GM19452 (cell line): ENCODE measurements around the gene EMC6.
A peak's percentile ranks its signal among the peaks of the same experiment; 100 is the strongest.
"Not testable (repeated sequence)": the region's sequence is repeated elsewhere in the genome, so short reads cannot be mapped to it uniquely, and the experiment has no call there.

Experiments used
- ATAC-seq: cut with Tn5 transposase; IDR thresholded peaks from one replicate; pipeline ENCODE4 v1.9.1; 2021; ENCODE audit not compliant: unreplicated experiment

Gene EMC6

DNA sequence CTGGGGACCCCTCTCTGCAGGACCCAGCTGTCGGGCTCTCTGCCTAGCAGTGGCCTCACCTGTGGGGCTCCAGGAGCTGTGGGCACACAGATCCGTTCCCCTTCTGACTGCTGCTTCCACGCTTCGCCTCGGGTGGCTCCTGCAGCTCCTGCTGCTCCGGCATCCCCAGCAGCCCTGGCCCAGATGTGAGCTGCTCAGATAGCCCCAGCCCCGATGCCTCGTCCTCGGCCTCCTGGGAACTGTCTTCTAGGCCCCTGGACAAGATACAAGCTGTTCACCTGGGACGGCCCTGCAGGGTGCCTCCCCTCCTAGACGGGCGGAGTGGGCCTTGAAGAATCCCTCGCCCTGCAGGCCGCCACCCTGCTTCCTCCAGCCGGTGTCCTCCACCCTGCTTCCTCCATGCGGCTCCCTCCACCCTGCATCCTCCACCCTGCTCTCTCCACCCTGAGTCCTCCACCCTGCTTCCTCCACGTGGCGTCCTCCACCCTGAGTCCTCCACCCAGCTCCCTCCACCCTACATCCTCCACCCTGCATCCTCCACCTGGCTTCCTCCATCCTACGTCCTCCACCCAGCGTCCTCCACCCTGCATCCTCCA is 11.0 kb downstream of the EMC6 start:
- ATAC-seq, result no peak

GRCh38 chr17:3681057-3681456 is 12.4 kb downstream of the EMC6 start:
- no peak for ATAC-seq

DNA sequence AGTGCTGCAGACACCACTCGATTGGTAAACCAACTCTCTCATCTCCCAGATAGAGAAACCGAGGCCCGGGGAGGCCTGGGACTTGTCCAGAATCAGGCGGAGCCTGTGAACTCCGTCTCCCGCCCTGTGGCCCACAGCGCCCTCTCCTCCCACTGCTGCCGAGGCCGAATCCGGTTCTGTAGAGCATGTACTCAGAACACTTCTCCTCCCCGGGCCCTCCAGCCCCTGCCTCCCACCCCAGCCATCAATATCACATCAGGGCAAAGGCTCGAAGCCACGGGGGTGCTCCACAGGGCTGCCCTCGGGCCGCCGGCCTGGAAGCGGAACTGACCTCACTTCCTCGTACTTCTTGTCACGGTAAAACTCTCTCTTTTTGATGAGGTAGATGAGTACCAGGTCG is 13.0 kb downstream of the EMC6 start:
- ATAC-seq, result no peak

DNA sequence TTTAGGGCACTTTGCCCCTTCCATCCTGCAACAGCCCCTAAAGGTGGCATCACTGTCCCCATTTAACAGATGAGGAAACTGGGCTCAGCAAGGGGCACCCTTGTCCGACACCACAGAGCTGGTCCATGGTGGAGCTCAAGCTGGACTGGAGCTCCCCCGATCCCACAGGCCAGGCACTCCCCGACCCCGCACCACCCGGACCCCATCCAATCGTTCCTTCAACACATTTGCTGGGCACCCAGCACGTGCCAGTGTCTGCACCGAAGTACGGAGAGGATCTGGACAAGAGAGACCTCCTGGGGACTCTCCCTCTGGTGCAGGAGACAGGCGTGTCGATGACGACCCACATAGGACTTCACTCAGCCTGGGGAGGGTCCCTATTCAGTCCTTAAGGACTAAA is 13.4 kb downstream of the EMC6 start:
- ATAC-seq, result no peak

DNA sequence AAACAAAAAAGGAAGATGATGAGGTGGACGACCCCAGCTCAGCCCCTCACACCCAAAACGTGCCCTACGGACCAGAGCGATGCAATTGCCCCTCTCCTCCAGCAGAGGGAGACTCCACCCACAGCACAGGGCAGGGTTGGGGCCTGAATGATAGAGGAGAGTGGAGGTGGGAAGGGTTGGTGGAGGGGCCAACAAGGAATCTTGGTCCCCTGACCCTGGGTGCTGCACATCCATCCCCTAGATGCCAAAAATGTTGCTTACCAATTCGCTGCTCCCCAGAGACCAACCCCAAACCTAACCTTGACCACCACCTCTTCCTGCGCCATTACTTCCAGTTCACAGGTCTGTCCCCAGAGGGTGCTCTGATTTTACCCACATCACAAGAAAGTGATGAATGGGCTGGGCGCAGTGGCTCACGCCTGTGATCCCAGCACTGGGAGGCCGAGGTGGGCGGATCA is 14.5 kb downstream of the EMC6 start:
- no peak for ATAC-seq

DNA sequence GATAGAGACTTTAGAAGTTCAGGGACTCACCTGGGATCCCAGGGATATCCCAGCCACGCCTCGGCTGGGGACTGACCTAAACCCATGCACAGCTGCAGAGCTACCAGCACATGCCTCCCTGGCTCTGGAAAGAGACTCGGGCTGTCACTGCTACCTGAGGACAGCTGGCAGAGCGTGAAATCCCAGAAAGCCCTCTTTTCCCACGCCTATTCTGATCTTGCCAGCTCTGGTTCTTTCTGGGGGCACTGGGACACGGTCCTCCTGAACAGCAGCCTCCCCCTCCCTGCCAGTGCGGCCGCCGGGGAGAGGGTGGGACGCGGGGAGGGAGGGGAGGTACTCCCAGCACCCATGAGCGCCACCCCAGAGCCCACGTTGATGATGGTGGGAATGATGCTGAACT is 16.6 kb downstream of the EMC6 start:
- no peak for ATAC-seq

- ATAC-seq, result no peak
Observed at GRCh38 chr17:3688027-3688553, 19.5 kb downstream of the EMC6 start.

DNA sequence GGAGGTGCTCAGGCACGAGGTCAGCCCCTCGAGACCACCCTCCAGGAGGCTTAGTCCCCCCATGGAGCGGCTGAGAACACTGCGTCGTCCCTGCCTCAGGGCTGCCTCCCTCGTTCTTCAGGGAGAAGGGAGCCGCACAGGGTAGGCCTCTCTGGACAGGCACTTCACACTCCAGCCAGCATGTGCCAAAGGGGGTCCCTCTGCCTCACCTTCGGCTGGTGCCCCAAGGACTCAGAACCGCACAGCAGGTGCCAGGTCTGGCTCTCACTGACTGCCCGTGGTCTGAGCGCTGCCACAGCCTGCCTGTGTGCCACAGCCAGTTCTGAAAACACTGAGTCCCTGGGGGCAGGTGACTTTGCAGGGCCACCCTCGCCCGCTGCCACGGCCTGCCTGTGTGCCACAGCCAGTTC is 20.2 kb downstream of the EMC6 start:
- no peak for ATAC-seq

DNA sequence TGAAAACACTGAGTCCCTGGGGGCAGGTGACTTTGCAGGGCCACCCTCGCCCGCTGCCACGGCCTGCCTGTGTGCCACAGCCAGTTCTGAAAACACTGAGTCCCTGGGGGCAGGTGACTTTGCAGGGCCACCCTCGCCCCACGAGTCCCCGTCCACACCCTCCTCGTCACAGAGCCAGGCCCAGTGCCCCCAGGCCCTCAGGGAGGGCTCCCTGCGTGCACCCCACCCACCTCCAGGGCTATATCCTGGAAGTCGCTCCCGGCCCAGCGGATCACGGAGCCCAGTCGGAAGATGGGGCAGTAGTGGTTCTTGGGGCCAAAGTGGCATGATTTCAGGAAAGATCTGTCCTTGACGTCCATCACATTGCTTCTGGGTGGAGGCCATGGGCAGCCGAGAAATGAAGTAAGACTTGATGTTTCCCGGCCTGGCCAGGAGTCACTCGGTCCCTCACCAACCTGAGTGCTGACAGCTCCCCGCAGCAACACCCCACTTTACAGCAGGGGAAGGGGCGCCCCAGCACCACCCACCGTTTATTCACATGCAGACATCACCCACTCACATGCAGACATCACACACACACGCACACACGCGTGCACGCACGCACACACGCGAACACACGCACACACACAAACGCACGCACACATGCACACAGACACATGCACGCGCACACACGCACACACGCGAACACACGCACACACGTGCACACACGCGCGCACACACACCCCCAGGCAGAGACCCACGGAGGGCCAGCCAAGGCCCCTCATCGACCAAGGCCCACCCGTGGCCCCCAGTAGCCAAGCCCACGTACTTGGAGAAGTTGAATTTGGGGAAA is 20.9 kb downstream of the EMC6 start:
- ATAC-seq, result no peak

DNA sequence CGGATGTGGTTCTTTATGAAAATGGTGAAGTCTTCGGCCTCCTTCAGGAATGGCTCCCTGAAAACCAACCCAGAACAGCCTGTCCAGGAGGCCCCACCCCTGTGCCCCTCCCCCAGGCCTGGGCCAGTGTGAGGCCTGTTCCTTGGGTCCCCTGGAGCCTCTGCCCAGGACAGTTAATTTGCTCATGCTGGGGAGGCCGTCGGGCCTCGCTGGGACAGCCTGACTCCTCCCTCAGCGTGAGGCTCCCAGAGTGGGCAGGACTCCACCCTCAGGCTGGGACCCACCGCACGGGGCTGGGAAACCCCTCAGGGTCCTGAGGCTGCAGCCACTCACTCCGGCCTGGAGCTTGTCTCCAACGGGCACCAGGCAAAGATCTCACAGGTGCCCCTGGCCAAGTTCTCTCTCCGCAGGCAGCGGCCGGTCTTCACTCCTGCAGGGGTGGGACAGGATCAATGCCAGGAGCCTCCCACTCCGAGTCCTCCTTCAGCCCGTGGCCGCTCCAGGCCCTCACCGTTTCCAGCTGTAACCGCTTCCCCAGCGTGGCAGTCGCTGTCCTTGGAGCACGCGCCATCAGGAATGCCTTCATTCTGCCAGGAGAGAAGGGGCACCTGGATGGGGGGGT is 21.6 kb downstream of the EMC6 start:
- no peak for ATAC-seq

- ATAC-seq, result no peak
Observed at GRCh38 chr17:3691617-3692067, 23.0 kb downstream of the EMC6 start.

DNA sequence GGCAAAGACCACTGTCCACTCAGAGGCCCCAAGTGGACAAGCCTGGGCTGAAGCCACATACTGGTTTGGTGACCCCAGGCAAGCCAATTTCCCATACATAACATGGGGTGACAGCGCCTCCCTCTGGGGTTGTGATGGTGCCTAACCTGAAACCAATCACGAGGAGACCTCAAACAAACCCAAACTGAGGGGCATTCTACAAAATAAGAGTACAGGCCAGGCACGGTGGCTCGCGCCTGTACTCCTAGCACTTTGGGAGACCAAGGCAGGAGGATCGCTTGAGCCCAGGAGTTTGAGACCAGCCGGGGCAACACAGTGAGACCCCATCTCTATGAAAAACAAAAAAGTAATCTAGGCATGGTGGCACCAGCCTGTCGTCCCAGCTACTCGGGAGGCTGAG is 23.7 kb downstream of the EMC6 start:
- ATAC-seq, result no peak

DNA sequence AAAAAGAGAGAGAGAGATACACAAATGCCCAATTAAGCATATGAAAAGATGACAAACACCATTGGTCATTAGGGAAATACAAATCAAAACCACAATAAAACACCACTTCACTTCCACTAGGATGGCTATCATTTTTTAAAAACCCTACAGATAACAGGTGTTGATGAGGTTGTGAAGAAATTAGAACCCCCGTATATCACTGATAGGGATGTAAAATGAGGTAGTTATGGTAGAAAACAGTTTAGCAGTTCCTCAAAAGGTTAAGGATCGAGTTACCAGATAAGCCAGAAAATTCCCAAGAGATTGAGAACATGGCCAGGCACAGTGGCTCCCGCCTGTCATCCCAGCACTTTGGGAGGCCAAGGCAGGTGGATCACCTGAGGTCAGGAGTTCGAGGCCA is 24.5 kb downstream of the EMC6 start:
- ATAC-seq, result no peak

DNA sequence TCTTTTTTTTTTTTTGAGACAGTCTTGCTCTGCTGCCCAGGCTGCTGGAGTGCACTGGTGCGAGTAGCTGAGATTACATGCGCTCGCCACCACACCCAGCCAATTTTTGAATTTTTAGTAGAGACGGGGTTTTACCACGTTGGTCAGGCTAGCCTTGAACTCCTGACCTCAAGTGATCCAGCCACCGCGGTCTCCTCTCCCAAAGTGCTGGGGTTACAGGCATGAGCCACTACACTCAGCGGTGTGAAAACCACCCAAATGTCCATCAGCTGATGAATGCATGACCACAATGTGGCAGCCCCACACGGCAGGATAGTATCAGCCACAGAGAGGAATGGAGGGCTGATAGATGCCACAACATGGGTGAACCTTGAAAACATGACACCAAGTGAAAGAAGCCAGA is 25.2 kb downstream of the EMC6 start:
- peak; percentile 73 for ATAC-seq

DNA sequence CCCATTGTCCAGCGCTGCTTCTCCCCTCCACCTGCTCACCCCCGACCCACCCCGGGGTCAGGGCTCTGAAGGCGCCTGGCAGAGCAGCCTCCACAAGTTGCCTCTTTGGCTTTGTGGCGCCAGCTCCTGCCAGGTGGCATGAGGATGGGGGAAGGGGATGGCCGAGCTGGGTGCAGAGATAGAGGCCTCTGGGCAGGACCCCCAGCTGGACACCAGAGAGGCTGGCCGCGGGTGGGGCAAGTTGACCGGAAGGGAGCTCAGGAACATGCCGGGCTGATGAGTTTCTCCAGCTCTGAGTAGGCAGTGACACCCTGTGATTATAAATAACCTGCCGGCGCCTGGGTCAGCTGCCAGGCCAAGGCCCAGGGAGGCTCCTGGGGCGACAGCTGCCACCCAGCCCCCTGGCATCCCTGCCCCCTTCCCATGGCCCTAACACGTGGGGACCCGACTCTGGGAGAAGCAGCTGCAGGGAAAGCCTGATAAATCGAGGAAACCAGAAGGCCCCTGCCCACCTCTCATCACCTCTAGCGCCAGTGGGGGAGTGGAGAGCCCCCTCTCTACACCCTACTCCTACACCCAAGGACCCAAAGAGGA is 26.6 kb downstream of the EMC6 start:
- ATAC-seq, result no peak

- no peak for ATAC-seq
Observed at GRCh38 chr17:3695723-3696411, 27.3 kb downstream of the EMC6 start, which contains the start of gene P2RX5. Gene P2RX5 (minus strand): TSS chr17:3696155. CDS start chr17:3696005, 150 bp downstream.

GRCh38 chr17:3697103-3697476 is 28.5 kb downstream of the EMC6 start:
- no peak for ATAC-seq

DNA sequence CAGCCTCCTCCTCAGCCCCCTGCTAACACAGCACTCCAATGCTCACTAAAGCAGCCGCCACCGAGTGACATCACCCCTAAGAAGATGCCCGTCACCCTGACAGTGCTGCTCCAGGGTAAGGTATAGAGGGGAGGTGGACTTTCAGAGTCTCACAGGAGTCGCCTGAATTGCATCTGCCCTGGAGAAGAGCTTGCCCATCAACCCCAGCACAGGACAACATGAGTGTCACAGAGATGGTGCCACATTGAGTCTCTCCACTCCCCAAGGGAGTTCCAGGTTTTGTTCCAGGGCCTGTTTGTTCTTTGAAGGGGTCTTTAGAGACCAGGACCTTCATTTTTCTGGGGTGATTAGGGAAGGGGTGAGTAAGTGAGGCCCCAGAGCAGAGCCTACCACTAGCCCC is 29.5 kb downstream of the EMC6 start:
- ATAC-seq, result no peak

DNA sequence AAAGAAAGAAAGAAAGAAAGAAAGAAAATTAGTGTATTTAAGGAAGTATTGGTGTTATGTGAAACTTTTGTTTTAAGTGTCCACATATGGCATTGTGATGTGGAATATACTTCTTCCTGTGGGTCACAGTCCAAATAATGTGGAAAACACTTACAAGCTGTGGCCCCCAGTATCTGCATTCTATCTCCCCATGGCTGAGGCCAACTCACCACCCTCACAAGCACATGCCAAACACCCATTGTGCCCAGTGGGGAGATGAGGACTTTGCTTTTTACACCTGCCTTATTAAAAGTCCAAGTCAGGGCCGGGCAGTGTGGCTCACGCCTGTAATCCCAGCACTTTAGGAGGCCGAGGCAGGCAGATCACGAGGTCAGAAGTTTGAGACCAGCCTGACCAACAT is 31.3 kb downstream of the EMC6 start:
- ATAC-seq, result no peak

DNA sequence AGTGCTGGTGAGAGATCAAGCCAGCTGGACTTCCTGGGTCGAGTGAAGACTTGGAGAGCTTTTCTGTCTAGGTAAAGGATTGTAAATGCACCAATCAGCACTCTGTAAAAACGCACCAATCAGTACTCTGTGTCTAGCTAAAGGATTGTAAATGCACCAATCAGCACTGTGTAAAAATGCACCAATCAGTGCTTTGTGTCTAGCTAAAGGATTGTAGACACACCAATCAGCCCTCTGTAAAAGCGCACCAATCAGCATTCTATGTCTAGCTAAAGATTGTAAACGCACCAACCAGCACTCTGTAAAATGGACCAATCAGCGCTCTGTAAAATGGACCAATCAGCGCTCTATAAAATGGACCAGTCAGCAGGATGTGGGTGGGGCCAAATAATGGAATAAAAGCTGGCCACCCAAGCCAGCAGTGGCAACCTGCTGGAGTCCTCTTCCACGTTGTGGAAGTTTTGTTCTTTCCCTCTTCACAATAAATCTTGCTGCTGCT is 33.5 kb downstream of the EMC6 start:
- ATAC-seq, result not testable (repeated sequence)
